Trophoblast cell (in vitro differentiated cells and primary cell): ENCODE results near the gene TRPM5.

Experiments
- DNase-seq, 2 donors: peaks; one replicate each; pipeline ENCODE4 v3.0.0-alpha.2; 2016
- H2AFZ ChIP-seq: 2 replicates; pipeline ENCODE4 v1.6.1; 2013; ENCODE audit warnings: low read length, moderate library complexity, mild to moderate bottlenecking; ENCODE audit not compliant: insufficient read depth, poor library complexity
- H2AK5ac ChIP-seq: 2 replicates; pipeline ENCODE4 v1.6.1; 2013; ENCODE audit warnings: mild to moderate bottlenecking, low read length
- H2BK120ac ChIP-seq: 2 replicates; pipeline ENCODE4 v1.6.1; 2013; ENCODE audit warnings: low read length, mild to moderate bottlenecking, moderate library complexity; ENCODE audit not compliant: insufficient read depth, poor library complexity
- H2BK12ac ChIP-seq: 2 replicates; pipeline ENCODE4 v1.6.1; 2013; ENCODE audit warnings: mild to moderate bottlenecking, low read length, moderate library complexity
- H2BK5ac ChIP-seq: 2 replicates; pipeline ENCODE4 v1.6.1; 2013; ENCODE audit warnings: low read length, low read depth, moderate library complexity, mild to moderate bottlenecking; ENCODE audit not compliant: poor library complexity
- H3K14ac ChIP-seq: 2 replicates; pipeline ENCODE4 v1.6.1; 2013; ENCODE audit warnings: mild to moderate bottlenecking, low read length
- H3K18ac ChIP-seq: 2 replicates; pipeline ENCODE4 v1.6.1; 2013; ENCODE audit warnings: mild to moderate bottlenecking, low read length
- H3K23ac ChIP-seq: 2 replicates; pipeline ENCODE4 v1.6.1; 2013; ENCODE audit warnings: low read length
- H3K27ac ChIP-seq: 2 replicates; pipeline ENCODE4 v1.5.1; 2013; ENCODE audit warnings: low read depth, mild to moderate bottlenecking, inconsistent platforms, low read length, moderate library complexity
- H3K27me3 ChIP-seq: 2 replicates; pipeline ENCODE4 v1.6.1; 2013; ENCODE audit warnings: inconsistent platforms, mild to moderate bottlenecking, low read length, moderate library complexity; ENCODE audit not compliant: insufficient read depth
- H3K36me3 ChIP-seq, 2 experiments: 1 replicate in 1 of 2; 2 replicates in 1 of 2; pipeline ENCODE4 v1.6.1; 2013; ENCODE audit warnings: low read length in 2 of 2, mild to moderate bottlenecking in 2 of 2, moderate library complexity in 1 of 2; ENCODE audit not compliant: insufficient read depth in 2 of 2, control insufficient read depth in 1 of 2
- H3K4ac ChIP-seq: 2 replicates; pipeline ENCODE4 v1.6.1; 2013; ENCODE audit warnings: low read depth, mild to moderate bottlenecking, low read length, moderate library complexity
- H3K4me1 ChIP-seq, 2 experiments: 1 replicate in 1 of 2; 2 replicates in 1 of 2; pipeline ENCODE4 v1.6.1; 2013; ENCODE audit warnings: low read length in 2 of 2, mild to moderate bottlenecking in 2 of 2, moderate library complexity in 1 of 2; ENCODE audit not compliant: insufficient read depth in 2 of 2, control insufficient read depth in 1 of 2
- H3K4me2 ChIP-seq: 2 replicates; pipeline ENCODE4 v1.6.1; 2013; ENCODE audit warnings: inconsistent platforms, mild to moderate bottlenecking, low read length, moderate library complexity
- H3K4me3 ChIP-seq: 2 replicates; pipeline ENCODE4 v1.5.1; 2013; ENCODE audit warnings: mild to moderate bottlenecking, low read depth, low read length, inconsistent platforms
- H3K79me1 ChIP-seq: one replicate; pipeline ENCODE4 v1.6.1; 2013; ENCODE audit warnings: low read length
- H3K79me2 ChIP-seq: 2 replicates; pipeline ENCODE4 v1.6.1; 2013; ENCODE audit warnings: low read length, mild to moderate bottlenecking; ENCODE audit not compliant: control insufficient read depth, insufficient read depth, poor library complexity
- H3K9ac ChIP-seq: 2 replicates; pipeline ENCODE4 v1.6.1; 2013; ENCODE audit warnings: mild to moderate bottlenecking, low read length
- H3K9me3 ChIP-seq: 2 replicates; pipeline ENCODE4 v1.6.1; 2013; ENCODE audit warnings: low read depth, mild to moderate bottlenecking, control low read depth, inconsistent platforms, low read length; ENCODE audit not compliant: insufficient read depth
- H4K12ac ChIP-seq: 2 replicates; pipeline ENCODE4 v1.6.1; 2013; ENCODE audit warnings: low read depth, mild to moderate bottlenecking, low read length, moderate library complexity
- H4K8ac ChIP-seq: 2 replicates; pipeline ENCODE4 v1.6.1; 2013; ENCODE audit warnings: low read depth, mild to moderate bottlenecking, low read length, moderate library complexity
- H4K91ac ChIP-seq: one replicate; pipeline ENCODE4 v1.6.1; 2013; ENCODE audit warnings: low read depth, mild to moderate bottlenecking, low read length, moderate library complexity
- WGBS: extraction: QIAGEN DNeasy Blood & Tissue Kit; methylation state at CpG from one replicate; pipeline ENCODE4 v1.1.7; 2013; ENCODE audit warnings: missing lambda C conversion rate; ENCODE audit not compliant: insufficient read length, insufficient coverage; ENCODE audit errors: extremely low coverage; 5-methylcytosine and 5-hydroxymethylcytosine counted together

The TRPM5 gene

GRCh38 chr11:2412323-2412722, 32.0 kb downstream of the TRPM5 start:
- Histone ChIP-seq H3K4me1 (no peaks in the 10 kb centered on the region), H2AK5ac (no peak overlapping the region), H2BK12ac (no peak overlapping the region), H3K79me1 (no peaks in the 10 kb centered on the region), H2BK5ac (no peak overlapping the region), H3K4ac (no peak overlapping the region), H3K27me3 (no peaks in the 10 kb centered on the region), H2BK120ac (no peak overlapping the region), H4K12ac (no peak overlapping the region), H3K4me2 (no peak overlapping the region), H3K27ac (no peak overlapping the region), H4K91ac (no peak overlapping the region), H3K23ac (no peak overlapping the region), H3K18ac (no peak overlapping the region), H3K79me2 (no peaks in the 10 kb centered on the region), H3K9me3 (no peaks in the 10 kb centered on the region), H2AFZ (no peak overlapping the region), H3K9ac (no peak overlapping the region), H3K14ac (no peak overlapping the region), H3K36me3 (no peaks in the 10 kb centered on the region), H4K8ac (no peak overlapping the region), H3K4me3 (no peak overlapping the region)
- no peak for DNase-seq
- no CpG with 5 or more reads among the region's 6 CpGs for WGBS

DNA sequence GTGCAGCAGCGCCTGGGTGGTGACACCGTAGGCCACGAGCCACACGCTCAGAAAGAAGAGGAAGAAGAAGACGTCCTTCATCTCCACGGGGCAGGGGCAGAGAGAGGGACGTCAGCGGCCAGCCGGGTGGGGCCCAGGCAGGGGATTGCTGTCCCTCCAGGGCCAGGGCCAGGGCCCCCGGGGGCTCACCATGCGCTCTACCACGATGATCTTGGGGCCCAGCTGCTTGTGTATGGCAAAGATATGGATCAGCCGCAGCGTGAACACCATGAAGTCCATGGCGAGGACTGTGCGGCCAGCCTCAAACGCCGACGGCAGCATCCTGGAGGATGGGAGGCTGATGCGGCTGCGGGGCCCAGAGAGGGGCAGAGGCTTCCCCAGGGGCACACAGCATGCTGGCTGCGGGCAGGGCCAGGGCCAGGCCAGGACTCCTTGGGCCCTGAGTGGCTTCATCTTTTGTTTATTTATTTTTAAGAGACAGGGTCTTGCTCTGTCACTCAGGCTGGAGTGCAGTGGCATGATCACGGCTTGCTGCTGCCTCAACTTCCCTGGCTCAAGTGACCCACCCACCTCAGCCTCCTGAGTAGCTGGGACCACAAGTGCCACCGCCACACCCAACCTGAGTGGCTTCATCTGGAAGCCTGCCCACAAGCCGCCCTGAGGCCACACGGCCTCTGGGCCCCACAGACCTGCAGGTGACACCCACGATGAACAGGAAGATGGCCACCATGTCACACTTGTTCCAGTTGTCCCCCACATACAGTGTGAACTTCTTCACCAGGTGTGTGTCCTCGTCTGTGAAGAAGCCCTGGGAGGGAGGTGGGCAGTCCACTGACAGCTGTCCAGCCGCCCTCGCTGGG, 32.6 kb downstream of the TRPM5 start:
- H2BK12ac ChIP-seq: no peak overlapping the region
- H4K91ac ChIP-seq: no peak overlapping the region
- no CpG with 5 or more reads among the region's 30 CpGs for WGBS
- H3K4me3 ChIP-seq: no peak overlapping the region
- H3K14ac ChIP-seq: no peak overlapping the region
- H3K27ac ChIP-seq: no peak overlapping the region
- DNase-seq: no peak
- no peak overlapping the region for H3K4ac ChIP-seq
- no peaks in the 10 kb centered on the region for H3K79me2 ChIP-seq
- no peak overlapping the region for H3K9ac ChIP-seq
- H3K4me1 ChIP-seq: no peaks in the 10 kb centered on the region
- H3K36me3 ChIP-seq: no peaks in the 10 kb centered on the region
- no peak overlapping the region for H3K4me2 ChIP-seq
- no peak overlapping the region for H2AK5ac ChIP-seq
- no peaks in the 10 kb centered on the region for H3K27me3 ChIP-seq
- no peaks in the 10 kb centered on the region for H3K9me3 ChIP-seq
- no peak overlapping the region for H4K8ac ChIP-seq
- no peak overlapping the region for H3K18ac ChIP-seq
- no peaks in the 10 kb centered on the region for H3K79me1 ChIP-seq
- no peak overlapping the region for H2BK120ac ChIP-seq
- no peak overlapping the region for H2AFZ ChIP-seq
- H3K23ac ChIP-seq: no peak overlapping the region
- no peak overlapping the region for H4K12ac ChIP-seq
- no peak overlapping the region for H2BK5ac ChIP-seq

DNA sequence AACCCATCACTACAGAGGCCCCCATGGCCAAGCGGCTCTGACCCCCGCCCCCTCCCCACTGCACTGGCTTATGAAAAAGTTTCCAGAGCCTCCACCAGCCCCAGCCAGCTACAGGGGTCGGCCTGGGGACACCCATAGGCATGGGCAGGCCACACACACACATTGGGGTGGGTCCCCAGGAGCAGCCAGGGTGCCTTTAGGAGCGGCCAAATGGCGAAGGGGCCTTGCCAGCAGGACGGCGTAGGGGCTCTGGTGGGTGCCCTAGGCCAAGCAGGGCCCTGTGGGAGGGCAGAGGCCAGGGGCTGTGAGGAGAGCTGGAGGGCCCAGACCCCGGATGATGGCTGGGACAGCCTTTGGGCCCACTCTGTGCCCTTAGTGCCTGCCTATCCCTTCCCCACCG, 33.7 kb downstream of the TRPM5 start:
- Histone ChIP-seq H3K36me3 (no peaks in the 10 kb centered on the region), H4K91ac (no peak overlapping the region), H3K23ac (no peak overlapping the region), H3K79me1 (no peaks in the 10 kb centered on the region), H3K4ac (no peak overlapping the region), H4K8ac (no peak overlapping the region), H3K4me1 (no peaks in the 10 kb centered on the region), H3K27ac (no peak overlapping the region), H3K14ac (no peak overlapping the region), H4K12ac (no peak overlapping the region), H2AFZ (no peak overlapping the region), H3K9ac (no peak overlapping the region), H3K27me3 (no peaks in the 10 kb centered on the region), H3K9me3 (no peaks in the 10 kb centered on the region), H2BK5ac (no peak overlapping the region), H3K4me2 (no peak overlapping the region), H3K18ac (no peak overlapping the region), H2BK12ac (no peak overlapping the region), H3K79me2 (no peaks in the 10 kb centered on the region), H3K4me3 (no peak overlapping the region), H2AK5ac (no peak overlapping the region), H2BK120ac (no peak overlapping the region)
- DNase-seq: no peak
- WGBS: no CpG with 5 or more reads among the region's 9 CpGs

GRCh38 chr11:2409611-2410468, 34.5 kb downstream of the TRPM5 start:
- H3K4me1 ChIP-seq: no peaks in the 10 kb centered on the region
- H4K91ac ChIP-seq: no peak overlapping the region
- H3K27ac ChIP-seq: no peak overlapping the region
- H3K36me3 ChIP-seq: no peaks in the 10 kb centered on the region
- H3K23ac ChIP-seq: no peak overlapping the region
- no peaks in the 10 kb centered on the region for H3K27me3 ChIP-seq
- H2BK12ac ChIP-seq: no peak overlapping the region
- H2BK120ac ChIP-seq: no peak overlapping the region
- H2AFZ ChIP-seq: no peak overlapping the region
- no peaks in the 10 kb centered on the region for H3K9me3 ChIP-seq
- H2AK5ac ChIP-seq: no peak overlapping the region
- no peak overlapping the region for H3K4me3 ChIP-seq
- H3K4ac ChIP-seq: no peak overlapping the region
- H3K9ac ChIP-seq: no peak overlapping the region
- DNase-seq: no peak
- no peak overlapping the region for H3K4me2 ChIP-seq
- no peak overlapping the region for H3K14ac ChIP-seq
- H3K79me1 ChIP-seq: no peaks in the 10 kb centered on the region
- no peak overlapping the region for H4K8ac ChIP-seq
- no CpG with 5 or more reads among the region's 42 CpGs for WGBS
- H3K18ac ChIP-seq: no peak overlapping the region
- no peak overlapping the region for H2BK5ac ChIP-seq
- H4K12ac ChIP-seq: no peak overlapping the region
- H3K79me2 ChIP-seq: no peaks in the 10 kb centered on the region
